ENCODE results near the gene NRG3. TPM values are rescaled to one million over a fixed set of nuclear protein-coding genes. Genes with fewer than 3 reads are reported as not detected.

NRG3 gene
- total RNA-seq, 6 donors from 2014 or later, result 0.44 to 2.7 (median 1.5) TPM; not detected in 1

DNA sequence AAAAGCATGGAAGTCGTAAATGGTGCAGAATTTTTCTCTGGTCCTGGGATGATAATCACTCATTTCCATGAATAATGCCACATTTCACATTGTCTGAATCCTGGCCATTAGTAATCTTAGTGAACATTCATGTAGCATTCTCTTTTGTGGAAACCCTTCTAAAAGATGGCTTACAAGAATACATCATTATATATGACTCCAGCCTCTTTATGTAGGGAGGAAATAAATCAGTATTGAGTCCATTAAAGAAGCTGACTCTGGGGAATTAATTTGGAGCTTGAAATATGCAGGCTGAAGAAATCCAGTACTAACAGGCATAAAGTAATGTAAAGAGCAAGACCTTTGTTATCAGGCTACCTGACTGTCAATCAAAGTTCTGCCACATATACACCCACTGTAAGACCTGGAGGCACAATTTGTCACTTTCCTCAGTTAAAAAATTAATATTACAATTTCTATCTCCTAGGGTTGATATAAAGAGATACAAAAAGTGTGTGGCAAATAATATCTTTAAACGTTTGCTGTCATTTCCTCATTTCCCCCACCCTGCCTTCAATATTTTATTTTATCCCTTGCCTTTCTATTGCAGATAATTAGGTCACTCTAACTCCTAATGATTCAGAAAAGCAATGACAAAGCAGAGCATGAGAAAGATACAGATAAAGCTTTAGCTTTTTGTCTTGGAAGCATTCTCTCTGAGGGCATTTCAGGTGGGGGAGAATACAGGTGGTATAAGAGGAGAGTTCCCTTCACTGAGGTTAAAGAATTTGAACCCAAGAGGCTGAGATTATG is 1142.3 kb downstream of the NRG3 start:
- WGBS, 2 donors, result 74 to 75% methylated on average over 2 of the region's 2 CpGs
- ATAC-seq (ENCODE audit: low FRiP score in 2 of 2) (no peak), DNase-seq (no peak)
- no peaks in the 10 kb centered on the region for H3K27me3 ChIP-seq
- H3K36me3 ChIP-seq, result no peaks in the 10 kb centered on the region
- H3K27ac ChIP-seq, result no peak overlapping the region
- no peak overlapping the region for H3K4me3 ChIP-seq
- TF ChIP-seq EP300 (IDR thresholded peaks at IDR 0.05) (no peak), POLR2AphosphoS5 (IDR thresholded peaks at IDR 0.05) (no peak), POLR2A (IDR thresholded peaks at IDR 0.05) (no peak)
- TF ChIP-seq, protein P1, sequence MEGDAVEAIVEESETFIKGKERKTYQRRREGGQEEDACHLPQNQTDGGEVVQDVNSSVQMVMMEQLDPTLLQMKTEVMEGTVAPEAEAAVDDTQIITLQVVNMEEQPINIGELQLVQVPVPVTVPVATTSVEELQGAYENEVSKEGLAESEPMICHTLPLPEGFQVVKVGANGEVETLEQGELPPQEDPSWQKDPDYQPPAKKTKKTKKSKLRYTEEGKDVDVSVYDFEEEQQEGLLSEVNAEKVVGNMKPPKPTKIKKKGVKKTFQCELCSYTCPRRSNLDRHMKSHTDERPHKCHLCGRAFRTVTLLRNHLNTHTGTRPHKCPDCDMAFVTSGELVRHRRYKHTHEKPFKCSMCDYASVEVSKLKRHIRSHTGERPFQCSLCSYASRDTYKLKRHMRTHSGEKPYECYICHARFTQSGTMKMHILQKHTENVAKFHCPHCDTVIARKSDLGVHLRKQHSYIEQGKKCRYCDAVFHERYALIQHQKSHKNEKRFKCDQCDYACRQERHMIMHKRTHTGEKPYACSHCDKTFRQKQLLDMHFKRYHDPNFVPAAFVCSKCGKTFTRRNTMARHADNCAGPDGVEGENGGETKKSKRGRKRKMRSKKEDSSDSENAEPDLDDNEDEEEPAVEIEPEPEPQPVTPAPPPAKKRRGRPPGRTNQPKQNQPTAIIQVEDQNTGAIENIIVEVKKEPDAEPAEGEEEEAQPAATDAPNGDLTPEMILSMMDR (IDR thresholded peaks at IDR 0.05), result no peak
- H3K4me1 ChIP-seq, result no peaks in the 10 kb centered on the region
- no peaks in the 10 kb centered on the region for H3K9me3 ChIP-seq

DNA sequence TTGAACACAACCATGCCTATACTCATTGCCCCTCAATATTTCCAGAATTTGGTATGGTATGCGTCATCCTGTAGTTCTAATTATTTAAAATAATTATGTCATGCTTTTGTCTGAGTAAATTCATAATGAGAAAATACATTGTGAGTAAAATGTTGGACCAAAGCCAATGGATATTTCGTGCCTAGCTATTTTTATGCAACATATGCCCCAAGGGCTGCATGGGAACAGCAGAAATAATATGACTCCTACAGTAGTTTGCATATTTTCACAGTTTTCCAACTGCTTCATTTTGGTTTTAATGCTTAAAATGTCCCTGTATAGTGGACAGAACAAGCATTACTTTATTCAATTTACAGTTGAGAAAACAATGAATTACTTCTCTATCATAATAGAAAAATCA is 1148.7 kb downstream of the NRG3 start:
- ATAC-seq (ENCODE audit: low FRiP score in 2 of 2), result no peak
- WGBS, 2 donors, result 46 to 56% methylated on average over 2 of the region's 2 CpGs

More for the DNA sequence above, 1148.7 kb downstream of the NRG3 start:
- DNase-seq, result no peak
- no peak overlapping the region for H3K4me3 ChIP-seq
- H3K27me3 ChIP-seq, result no peaks in the 10 kb centered on the region
- H3K4me1 ChIP-seq, result no peaks in the 10 kb centered on the region
- no peaks in the 10 kb centered on the region for H3K36me3 ChIP-seq
- H3K9me3 ChIP-seq, result no peaks in the 10 kb centered on the region
- TF ChIP-seq POLR2A (IDR thresholded peaks at IDR 0.05) (no peak), EP300 (IDR thresholded peaks at IDR 0.05) (no peak), POLR2AphosphoS5 (IDR thresholded peaks at IDR 0.05) (no peak)
- TF ChIP-seq, protein P1 (IDR thresholded peaks at IDR 0.05), result no peak
- H3K27ac ChIP-seq, result no peak overlapping the region

Small RNAs within 50 kb of the gene (small RNA-seq; reads per million reads assigned to genes)
- gene RNU6-441P, result 0 reads per million in 4 donors

All from upper lobe of left lung (tissue), 6 donors.